Cardiac muscle cell (in vitro differentiated cells and primary cell): ENCODE results near the gene RIPPLY3. TPM values are rescaled to one million over a fixed set of nuclear protein-coding genes. Genes with fewer than 3 reads are reported as not detected.

Experiments used
- DNase-seq, 2 donors: peaks; one replicate each; pipeline versions ENCODE4 v3.0.0 to v3.0.0-alpha.2; 2010 to 2017; ENCODE audit warnings: low read depth in 1 of 2, low spot score in 1 of 2
- H3K27ac ChIP-seq: fragments of 200-600 bp; sonication (generic); 2 replicates; pipeline ENCODE4 v1.5.1; 2016
- H3K27me3 ChIP-seq: fragments of 200-600 bp; sonication (generic); 2 replicates; pipeline ENCODE4 v1.6.0; 2016; ENCODE audit warnings: control low read depth
- H3K36me3 ChIP-seq: fragments of 200-600 bp; sonication (generic); 2 replicates; pipeline ENCODE4 v1.5.1; 2016; ENCODE audit warnings: control low read depth
- H3K4me1 ChIP-seq: fragments of 200-600 bp; sonication (generic); 2 replicates; pipeline ENCODE4 v1.8.1; 2017; ENCODE audit warnings: low read depth, mild to moderate bottlenecking, mixed run types
- H3K4me3 ChIP-seq: fragments of 200-600 bp; sonication (generic); 2 replicates; pipeline ENCODE4 v1.5.1; 2016; ENCODE audit warnings: mild to moderate bottlenecking
- H3K9me3 ChIP-seq: fragments of 200-600 bp; sonication (generic); 2 replicates; pipeline ENCODE4 v1.5.1; 2017; ENCODE audit warnings: low read depth, mild to moderate bottlenecking, control low read depth
- CTCF ChIP-seq: IDR thresholded peaks from 2 replicates; pipeline ENCODE4 v1.5.1; 2012; ENCODE audit warnings: low read depth, mild to moderate bottlenecking, low read length
- polyA plus RNA-seq: library from polyadenylated mRNA; unstranded; fragments of >200 nt; fragmentation: Nextera tagmentation; extraction: Ambion mirVana; gene quantifications from 2 replicates; pipeline ENCODE4 v1.2.1, GENCODE V29; 2016
- total RNA-seq: library from RNA; depleted of rRNA; stranded (reverse); fragments of >200 nt; gene quantifications from 2 replicates; pipeline ENCODE4 v1.2.3, GENCODE V29; 2016

The RIPPLY3 gene
- total and polyA plus RNA-seq, 2 experiments from 2014 or later: not detected

- no peaks in the 10 kb centered on the region for H3K36me3 ChIP-seq
- DNase-seq: peak; percentile 32 to 34
- TF ChIP-seq CTCF: no peak
- H3K27ac ChIP-seq: no peak overlapping the region
- H3K4me1 ChIP-seq: no peaks in the 10 kb centered on the region
- H3K27me3 ChIP-seq: peaks cover 20% of the 10 kb centered on the region
- no peaks in the 10 kb centered on the region for H3K9me3 ChIP-seq
- peak overlapping the region; percentile 30 for H3K4me3 ChIP-seq
These were observed 26.0 kb upstream of the RIPPLY3 start for GRCh38 chr21:36980280-36981048.

GRCh38 chr21:36981049-36981391 lies 25.5 kb upstream of the RIPPLY3 start:
- no peaks in the 10 kb centered on the region for H3K9me3 ChIP-seq
- no peaks in the 10 kb centered on the region for H3K4me1 ChIP-seq
- peak overlapping the region; percentile 30 for H3K4me3 ChIP-seq
- H3K27me3 ChIP-seq: peaks cover 20% of the 10 kb centered on the region
- no peak for DNase-seq
- H3K36me3 ChIP-seq: no peaks in the 10 kb centered on the region
- TF ChIP-seq CTCF: no peak
- H3K27ac ChIP-seq: no peak overlapping the region

- TF ChIP-seq CTCF: no peak
- no peaks in the 10 kb centered on the region for H3K9me3 ChIP-seq
- H3K27ac ChIP-seq: no peak overlapping the region
- no peak for DNase-seq
- no peaks in the 10 kb centered on the region for H3K4me1 ChIP-seq
- peaks cover 20% of the 10 kb centered on the region for H3K27me3 ChIP-seq
- H3K36me3 ChIP-seq: no peaks in the 10 kb centered on the region
- H3K4me3 ChIP-seq: no peak overlapping the region
These were observed 24.4 kb upstream of the RIPPLY3 start for GRCh38 chr21:36981977-36982700.

GRCh38 chr21:36985751-36986594 lies 20.5 kb upstream of the RIPPLY3 start:
- TF ChIP-seq CTCF: no peak
- DNase-seq: no peak
- H3K4me3 ChIP-seq: no peak overlapping the region

GRCh38 chr21:36987845-36988244 lies 18.7 kb upstream of the RIPPLY3 start:
- Histone ChIP-seq H3K27ac (no peak overlapping the region), H3K4me1 (no peaks in the 10 kb centered on the region), H3K27me3 (no peaks in the 10 kb centered on the region), H3K36me3 (no peaks in the 10 kb centered on the region), H3K4me3 (no peak overlapping the region), H3K9me3 (no peaks in the 10 kb centered on the region)
- no peak for TF ChIP-seq CTCF
- no peak for DNase-seq

More at GRCh38 chr21:36985751-36986594, 20.5 kb upstream of the RIPPLY3 start:
- Histone ChIP-seq H3K27me3 (peaks cover 13% of the 10 kb centered on the region), H3K27ac (no peak overlapping the region), H3K36me3 (no peaks in the 10 kb centered on the region), H3K9me3 (no peaks in the 10 kb centered on the region), H3K4me1 (no peaks in the 10 kb centered on the region)
